GM21723 (cell line): ENCODE measurements around the gene LDB3.
A peak's percentile ranks its signal among the peaks of the same experiment; 100 is the strongest.
"Not testable (repeated sequence)": the region's sequence is repeated elsewhere in the genome, so short reads cannot be mapped to it uniquely, and the experiment has no call there.

ENCODE experiments used
- ATAC-seq: cut with Tn5 transposase; IDR thresholded peaks from one replicate; pipeline ENCODE4 v1.9.1; 2021; ENCODE audit warnings: mild to moderate bottlenecking, moderate library complexity; ENCODE audit not compliant: unreplicated experiment

LDB3 gene, protein sequence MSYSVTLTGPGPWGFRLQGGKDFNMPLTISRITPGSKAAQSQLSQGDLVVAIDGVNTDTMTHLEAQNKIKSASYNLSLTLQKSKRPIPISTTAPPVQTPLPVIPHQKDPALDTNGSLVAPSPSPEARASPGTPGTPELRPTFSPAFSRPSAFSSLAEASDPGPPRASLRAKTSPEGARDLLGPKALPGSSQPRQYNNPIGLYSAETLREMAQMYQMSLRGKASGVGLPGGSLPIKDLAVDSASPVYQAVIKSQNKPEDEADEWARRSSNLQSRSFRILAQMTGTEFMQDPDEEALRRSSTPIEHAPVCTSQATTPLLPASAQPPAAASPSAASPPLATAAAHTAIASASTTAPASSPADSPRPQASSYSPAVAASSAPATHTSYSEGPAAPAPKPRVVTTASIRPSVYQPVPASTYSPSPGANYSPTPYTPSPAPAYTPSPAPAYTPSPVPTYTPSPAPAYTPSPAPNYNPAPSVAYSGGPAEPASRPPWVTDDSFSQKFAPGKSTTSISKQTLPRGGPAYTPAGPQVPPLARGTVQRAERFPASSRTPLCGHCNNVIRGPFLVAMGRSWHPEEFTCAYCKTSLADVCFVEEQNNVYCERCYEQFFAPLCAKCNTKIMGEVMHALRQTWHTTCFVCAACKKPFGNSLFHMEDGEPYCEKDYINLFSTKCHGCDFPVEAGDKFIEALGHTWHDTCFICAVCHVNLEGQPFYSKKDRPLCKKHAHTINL

GRCh38 chr10:86668297-86669165, at the start of gene LDB3:
Gene LDB3 (plus strand): TSS chr10:86668511. CDS start chr10:86668692, 181 bp downstream.
- no peak for ATAC-seq

- ATAC-seq: no peak
These were observed 40.0 kb upstream of the LDB3 start for GRCh38 chr10:86628311-86628710.

DNA sequence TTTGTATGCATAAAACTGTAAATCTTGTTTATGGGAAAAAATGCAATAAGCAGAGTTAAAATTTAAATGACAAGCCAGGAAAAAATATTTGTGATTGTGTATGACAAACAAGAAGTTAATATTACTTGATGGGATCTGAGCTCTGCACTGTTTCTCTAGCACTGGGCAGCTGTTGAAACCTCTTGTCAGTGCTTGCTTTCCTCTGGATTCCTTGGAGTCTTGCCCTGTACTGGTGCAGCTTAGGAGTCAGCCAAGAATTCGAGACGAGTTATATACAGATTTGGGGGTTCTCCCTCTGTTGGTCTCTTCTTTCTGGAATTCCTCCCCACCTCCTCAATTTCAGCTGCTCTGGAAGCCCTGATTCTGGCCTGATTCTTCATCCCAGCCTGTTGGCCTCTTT, 38.2 kb upstream of the LDB3 start:
- ATAC-seq: no peak

DNA sequence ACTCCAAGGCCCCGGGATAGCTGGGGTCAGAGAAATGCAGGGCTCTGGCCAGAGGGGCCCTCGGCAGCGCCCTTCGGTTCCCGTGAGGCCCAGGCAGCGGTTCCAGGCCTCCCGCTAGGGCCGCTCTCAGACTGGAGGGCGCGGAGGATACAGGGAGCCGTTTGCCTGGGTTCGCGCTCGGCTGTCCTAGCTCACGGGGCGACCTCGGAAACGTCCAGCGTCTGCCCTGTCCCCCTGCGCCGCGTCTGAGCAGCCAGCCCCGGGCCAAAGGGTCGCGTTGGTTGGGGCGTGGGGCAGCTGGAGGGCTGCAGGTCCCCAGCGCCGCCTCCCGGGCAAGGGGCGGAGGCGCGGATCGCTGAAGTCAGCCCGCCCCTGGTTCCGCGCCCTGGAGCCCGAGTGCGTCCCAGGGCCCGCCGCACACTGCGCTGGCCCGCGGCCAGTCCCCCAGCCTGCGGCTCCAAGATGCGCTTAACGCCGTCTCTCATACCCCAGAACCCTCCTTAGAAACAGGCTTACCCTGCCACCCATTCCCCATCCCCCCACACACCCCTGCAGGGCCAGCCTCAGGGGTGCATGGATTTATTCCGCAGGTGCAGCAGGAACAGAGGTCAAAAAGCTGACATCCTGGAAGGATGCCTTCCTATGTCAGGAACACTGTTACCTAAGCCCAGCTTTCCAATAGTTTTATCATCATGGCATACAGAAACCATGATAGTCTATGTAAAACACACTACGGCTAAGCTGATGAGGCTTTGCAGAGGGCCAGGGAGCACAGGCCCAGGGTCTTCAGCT, 36.1 kb upstream of the LDB3 start:
- ATAC-seq: no peak

GRCh38 chr10:86632951-86633350, 35.4 kb upstream of the LDB3 start:
- no peak for ATAC-seq

DNA sequence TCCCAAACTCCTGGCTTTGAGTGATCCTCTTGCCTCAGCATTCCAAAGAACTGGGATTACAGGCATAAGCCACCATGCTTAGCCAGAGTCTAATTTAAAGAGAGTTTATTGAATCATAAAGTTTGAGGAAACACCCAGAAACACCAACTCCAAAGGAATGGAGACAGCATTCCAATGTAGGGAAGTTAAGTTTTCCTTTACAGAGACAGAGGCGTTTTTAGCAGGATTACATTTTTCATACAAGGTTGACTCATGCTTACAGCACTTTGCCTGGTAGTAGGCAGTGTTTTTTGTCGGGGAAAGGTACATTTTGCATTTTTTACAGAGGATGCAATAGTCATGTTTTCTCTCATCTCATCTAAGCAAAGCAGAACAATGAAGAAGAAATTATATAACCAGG, 32.9 kb upstream of the LDB3 start:
- ATAC-seq: no peak

DNA sequence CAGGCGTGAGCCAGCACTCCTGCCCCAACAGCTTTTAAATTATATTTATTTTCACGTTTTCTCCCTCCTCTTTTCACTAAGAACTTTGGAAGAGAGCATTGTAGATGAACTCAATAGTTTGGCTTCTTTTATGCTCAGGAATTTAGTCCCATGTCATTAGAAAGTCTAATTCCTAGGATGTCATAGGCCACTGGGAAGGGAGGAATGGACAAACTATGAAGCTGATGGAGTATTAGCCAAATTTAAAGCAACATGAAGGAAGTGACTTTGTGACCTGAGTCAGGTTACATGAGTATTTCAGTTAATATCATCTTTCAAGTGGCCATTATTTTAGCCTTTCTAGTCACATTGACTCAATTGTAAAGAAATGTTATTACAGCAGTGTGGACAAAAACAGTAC, 32.0 kb upstream of the LDB3 start:
- ATAC-seq: no peak

GRCh38 chr10:86642021-86642420, 26.3 kb upstream of the LDB3 start:
- ATAC-seq: no peak

DNA sequence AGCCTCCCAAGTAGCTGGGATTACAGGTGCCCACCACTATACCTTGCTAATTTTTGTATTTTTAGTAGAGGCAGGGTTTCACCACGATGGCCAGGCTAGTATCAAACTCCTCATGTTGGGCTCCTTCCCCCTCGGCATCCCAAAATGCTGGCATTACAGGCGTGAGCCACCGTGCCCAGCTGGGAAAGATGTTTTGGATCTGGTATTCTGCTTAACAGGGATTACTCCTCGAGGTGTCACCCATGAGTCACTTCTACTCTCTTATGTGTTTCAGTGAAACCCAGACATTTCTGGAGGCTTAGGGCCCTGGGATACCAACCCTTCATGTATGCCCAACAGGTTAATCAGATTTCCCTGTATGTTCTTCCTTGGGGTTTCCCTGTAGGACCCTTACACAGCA, 25.8 kb upstream of the LDB3 start:
- ATAC-seq: peak; percentile 22

GRCh38 chr10:86644152-86644793, 24.0 kb upstream of the LDB3 start:
- ATAC-seq: no peak

DNA sequence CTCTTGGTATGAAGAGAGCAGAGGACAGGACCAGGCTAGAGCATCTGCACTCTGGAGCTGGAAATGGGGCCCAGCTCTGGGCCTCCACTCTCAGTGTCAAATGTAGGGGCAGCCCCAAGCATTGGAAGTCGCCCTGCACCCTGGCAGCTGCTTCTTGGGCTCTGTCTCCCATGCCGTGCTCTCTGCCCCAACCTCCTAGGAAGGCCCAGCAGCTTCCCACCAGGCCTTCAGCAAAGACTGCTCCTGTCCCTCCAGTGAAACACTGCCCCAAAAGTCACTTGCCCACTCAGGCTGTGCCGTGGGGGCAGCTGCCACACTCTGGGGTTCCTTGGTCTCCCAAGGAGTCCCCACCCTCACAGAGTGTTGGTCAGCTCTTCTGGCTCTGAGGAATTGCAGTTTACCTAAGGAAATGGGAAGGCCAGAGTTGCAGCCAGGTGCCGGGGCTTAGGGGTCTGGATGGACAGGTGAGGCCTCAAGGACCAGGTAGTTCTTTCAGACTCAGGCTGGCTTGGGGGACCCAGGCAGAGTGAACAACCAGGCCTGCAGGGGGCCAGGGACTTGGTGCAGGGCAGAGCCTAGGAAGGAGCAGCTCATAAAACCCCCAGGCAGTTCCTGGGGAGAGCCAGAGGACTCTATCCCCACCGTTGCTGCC, 23.4 kb upstream of the LDB3 start:
- ATAC-seq: no peak

- not testable (repeated sequence) for ATAC-seq
These were observed 22.6 kb upstream of the LDB3 start for GRCh38 chr10:86645621-86646165.

- no peak for ATAC-seq
These were observed 21.8 kb upstream of the LDB3 start for GRCh38 chr10:86646532-86646931.

GRCh38 chr10:86646933-86647332, 21.4 kb upstream of the LDB3 start:
- ATAC-seq: no peak

DNA sequence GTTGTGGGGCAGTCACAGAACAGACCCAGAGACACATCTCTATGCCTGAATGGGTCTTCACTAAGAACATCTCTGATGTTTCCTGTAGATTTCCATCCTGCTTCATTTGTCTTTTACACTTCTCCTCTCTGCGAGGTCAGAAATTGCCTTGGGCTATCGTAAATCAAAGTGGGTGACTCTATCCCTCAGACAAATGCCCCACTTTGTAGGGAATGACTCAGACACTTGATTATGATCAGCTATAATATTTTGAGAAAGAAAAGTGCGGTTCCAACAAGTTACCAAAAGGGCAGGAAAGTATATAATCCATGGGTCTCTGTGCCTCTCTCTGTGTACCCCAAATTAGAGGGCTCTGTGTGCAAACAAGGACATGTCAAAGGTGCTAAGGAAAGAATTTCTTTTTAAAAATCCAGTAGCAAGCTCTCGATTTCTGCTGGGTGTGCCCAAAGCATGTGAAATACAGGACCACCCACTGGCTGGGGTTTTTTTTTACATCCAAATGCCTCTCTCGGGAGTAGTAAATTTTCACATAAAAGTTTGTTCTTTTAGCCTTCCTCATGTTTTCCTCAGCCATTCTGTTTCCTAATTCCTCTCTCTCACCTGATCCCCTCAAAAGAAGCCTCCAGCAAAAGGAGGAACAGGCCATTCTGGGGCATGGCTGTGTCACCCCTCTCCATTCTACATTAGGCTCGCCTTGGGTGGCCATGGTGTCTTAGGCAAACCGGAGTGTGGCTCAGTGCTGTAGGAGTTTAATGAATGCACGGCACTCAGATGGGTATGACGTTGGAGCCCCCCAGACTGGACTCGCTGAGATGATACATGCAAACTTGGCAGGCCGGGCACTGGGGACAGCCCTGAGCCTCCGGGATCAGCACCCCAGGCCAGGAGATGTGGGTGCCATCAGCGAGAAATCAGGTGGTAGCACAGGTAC, 20.3 kb upstream of the LDB3 start:
- no peak for ATAC-seq

GRCh38 chr10:86648704-86649427, 19.4 kb upstream of the LDB3 start:
- no peak for ATAC-seq

DNA sequence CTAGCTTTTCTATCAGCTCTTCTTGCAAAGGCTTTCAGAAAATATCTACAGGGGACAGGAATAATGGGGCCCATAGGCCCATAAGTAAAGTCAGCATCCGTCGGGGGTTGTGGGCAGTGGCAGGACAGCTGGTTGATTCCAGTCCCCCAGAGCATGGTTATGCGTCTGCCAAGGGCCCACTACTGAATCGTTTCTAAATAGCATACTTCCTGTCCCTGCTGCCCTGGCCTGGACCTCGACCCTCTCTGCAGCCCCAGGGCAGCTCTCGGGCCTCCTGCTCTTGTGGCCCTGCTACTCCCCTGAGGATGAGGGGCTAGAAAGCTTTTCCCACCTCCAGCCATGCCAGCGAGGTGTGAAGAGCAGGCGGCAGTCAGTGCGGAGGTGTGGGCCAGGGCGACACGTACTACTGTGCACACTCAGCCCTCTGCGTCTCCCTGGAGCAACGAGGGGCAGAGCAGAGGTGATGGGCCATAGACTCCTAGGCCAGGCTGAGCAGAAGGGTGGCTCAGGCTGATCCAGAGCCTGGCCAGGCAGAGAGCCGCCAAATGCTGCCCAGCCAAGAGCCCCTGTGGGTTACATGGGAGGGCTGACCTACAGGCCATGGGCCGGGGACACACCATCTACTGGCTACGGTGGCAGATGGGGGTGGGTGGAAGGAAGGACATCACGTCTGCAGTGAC, 18.7 kb upstream of the LDB3 start:
- ATAC-seq: no peak
